Activated T-helper 1 cell treated with anti-CD3 and anti-CD28 coated beads, Interleukin-12 subunit alpha, Interleukin-12 subunit beta, Interleukin-2, Interleukin-4 antibody, amounts not matched to agents 30 ng/mL and 10 ng/mL and 1 ng/mL, durations not matched to agents 14 hours and 24 hours and 36 hours (primary cell): ENCODE data around the gene KLF7. TPM values are rescaled to one million over a fixed set of nuclear protein-coding genes. Genes with fewer than 3 reads are reported as not detected.

Experiments used
- DNase-seq: peaks from one replicate; pipeline ENCODE4 v3.0.0; 2021; ENCODE audit warnings: low spot score
- H3K27ac Mint-ChIP-seq: one replicate; pipeline ENCODE4 v1.8.0; 2021; ENCODE audit warnings: mild to moderate bottlenecking, mixed read lengths
- H3K27me3 Mint-ChIP-seq: one replicate; pipeline ENCODE4 v1.8.0; 2022; ENCODE audit warnings: mild to moderate bottlenecking, moderate library complexity, mixed read lengths; ENCODE audit not compliant: insufficient read depth
- H3K36me3 Mint-ChIP-seq: one replicate; pipeline ENCODE4 v1.8.0; 2021; ENCODE audit warnings: low read depth, mixed read lengths
- H3K4me1 Mint-ChIP-seq: one replicate; pipeline ENCODE4 v1.8.0; 2021; ENCODE audit warnings: low read depth, mixed read lengths
- H3K4me3 Mint-ChIP-seq: one replicate; pipeline ENCODE4 v1.8.0; 2021; ENCODE audit warnings: mild to moderate bottlenecking, moderate library complexity, mixed read lengths
- H3K9me3 Mint-ChIP-seq: one replicate; pipeline ENCODE4 v1.8.0; 2021; ENCODE audit warnings: mixed read lengths
- intact Hi-C: fragments of 100-400 bp; cut with micrococcal nuclease; formaldehyde crosslinking; loops from one replicate; pipeline ENCODE4 v1.15.1; 2024
- total RNA-seq: library from RNA; stranded (reverse); gene quantifications from 2 replicates; pipeline ENCODE4 v1.2.3, GENCODE V29; 2022

KLF7 gene
- total RNA-seq, 1 donor from 2014 or later, result 16.5 TPM

GRCh38 chr2:207090389-207090788 is 75.4 kb downstream of the KLF7 start:
- Mint-ChIP-seq H3K36me3 (peaks cover 40% of the 10 kb centered on the region), H3K27ac (no peak overlapping the region), H3K27me3 (no peaks in the 10 kb centered on the region), H3K4me3 (no peak overlapping the region), H3K4me1 (peaks cover 33% of the 10 kb centered on the region), H3K9me3 (peaks cover 16% of the 10 kb centered on the region)
- no peak for DNase-seq
- intact Hi-C loops, result no loop called here

GRCh38 chr2:207088839-207089238 is 76.9 kb downstream of the KLF7 start:
- H3K4me3 Mint-ChIP-seq, result no peak overlapping the region
- peaks cover 41% of the 10 kb centered on the region for H3K36me3 Mint-ChIP-seq
- intact Hi-C loops, result no loop called here
- H3K27ac Mint-ChIP-seq, result no peak overlapping the region
- DNase-seq, result no peak
- H3K27me3 Mint-ChIP-seq, result no peaks in the 10 kb centered on the region
- H3K4me1 Mint-ChIP-seq, result peaks cover 33% of the 10 kb centered on the region
- H3K9me3 Mint-ChIP-seq, result peaks cover 14% of the 10 kb centered on the region

GRCh38 chr2:207088276-207088675 is 77.5 kb downstream of the KLF7 start:
- DNase-seq, result no peak
- Mint-ChIP-seq H3K27me3 (no peaks in the 10 kb centered on the region), H3K4me1 (peaks cover 37% of the 10 kb centered on the region), H3K27ac (no peak overlapping the region), H3K36me3 (peaks cover 42% of the 10 kb centered on the region), H3K9me3 (peaks cover 10% of the 10 kb centered on the region), H3K4me3 (no peak overlapping the region)
- intact Hi-C loops, result no loop called here

- no peak for DNase-seq
- Mint-ChIP-seq H3K4me1 (peaks cover 39% of the 10 kb centered on the region), H3K4me3 (no peak overlapping the region), H3K27me3 (no peaks in the 10 kb centered on the region), H3K9me3 (peaks cover 5% of the 10 kb centered on the region), H3K36me3 (peaks cover 43% of the 10 kb centered on the region), H3K27ac (no peak overlapping the region)
- intact Hi-C loops, result no loop called here
Observed at GRCh38 chr2:207087046-207087902, 78.5 kb downstream of the KLF7 start.

GRCh38 chr2:207086136-207086535 is 79.6 kb downstream of the KLF7 start:
- Mint-ChIP-seq H3K9me3 (no peaks in the 10 kb centered on the region), H3K4me3 (no peak overlapping the region), H3K27me3 (no peaks in the 10 kb centered on the region), H3K27ac (no peak overlapping the region), H3K36me3 (peaks cover 41% of the 10 kb centered on the region), H3K4me1 (peaks cover 33% of the 10 kb centered on the region)
- no peak for DNase-seq
- intact Hi-C loops, result no loop called here

GRCh38 chr2:207085110-207085509 is 80.6 kb downstream of the KLF7 start:
- H3K4me1 Mint-ChIP-seq, result peaks cover 24% of the 10 kb centered on the region
- peaks cover 45% of the 10 kb centered on the region for H3K36me3 Mint-ChIP-seq
- intact Hi-C loops, result no loop called here
- DNase-seq, result no peak
- H3K27ac Mint-ChIP-seq, result no peak overlapping the region
- no peak overlapping the region for H3K4me3 Mint-ChIP-seq
- H3K27me3 Mint-ChIP-seq, result no peaks in the 10 kb centered on the region
- H3K9me3 Mint-ChIP-seq, result no peaks in the 10 kb centered on the region

- H3K9me3 Mint-ChIP-seq, result no peaks in the 10 kb centered on the region
- H3K27ac Mint-ChIP-seq, result no peak overlapping the region
- DNase-seq, result no peak
- H3K36me3 Mint-ChIP-seq, result peaks cover 46% of the 10 kb centered on the region
- H3K4me3 Mint-ChIP-seq, result no peak overlapping the region
- H3K27me3 Mint-ChIP-seq, result no peaks in the 10 kb centered on the region
- intact Hi-C loops, result no loop called here
- H3K4me1 Mint-ChIP-seq, result peaks cover 12% of the 10 kb centered on the region
Observed at GRCh38 chr2:207083361-207084110, 82.2 kb downstream of the KLF7 start.

GRCh38 chr2:207082619-207083018 is 83.1 kb downstream of the KLF7 start:
- H3K9me3 Mint-ChIP-seq, result no peaks in the 10 kb centered on the region
- H3K36me3 Mint-ChIP-seq, result peaks cover 43% of the 10 kb centered on the region
- no peak for DNase-seq
- H3K27me3 Mint-ChIP-seq, result no peaks in the 10 kb centered on the region
- intact Hi-C loops, result no loop called here
- no peak overlapping the region for H3K4me3 Mint-ChIP-seq
- H3K27ac Mint-ChIP-seq, result no peak overlapping the region
- H3K4me1 Mint-ChIP-seq, result peaks cover 7% of the 10 kb centered on the region

- no peak for DNase-seq
- H3K36me3 Mint-ChIP-seq, result peaks cover 23% of the 10 kb centered on the region
- peaks cover 31% of the 10 kb centered on the region for H3K4me1 Mint-ChIP-seq
- no peaks in the 10 kb centered on the region for H3K27me3 Mint-ChIP-seq
- H3K27ac Mint-ChIP-seq, result no peak overlapping the region
- intact Hi-C loops, result no loop called here
- no peaks in the 10 kb centered on the region for H3K9me3 Mint-ChIP-seq
- no peak overlapping the region for H3K4me3 Mint-ChIP-seq
Observed at GRCh38 chr2:207078186-207078798, 87.5 kb downstream of the KLF7 start.

- intact Hi-C loops, result no loop called here
- Mint-ChIP-seq H3K4me3 (no peak overlapping the region), H3K9me3 (no peaks in the 10 kb centered on the region), H3K4me1 (peaks cover 38% of the 10 kb centered on the region), H3K27ac (no peak overlapping the region), H3K27me3 (no peaks in the 10 kb centered on the region), H3K36me3 (peaks cover 21% of the 10 kb centered on the region)
- no peak for DNase-seq
Observed at GRCh38 chr2:207077266-207077665, 88.5 kb downstream of the KLF7 start.

GRCh38 chr2:207075456-207075855 is 90.3 kb downstream of the KLF7 start:
- Mint-ChIP-seq H3K27ac (no peak overlapping the region), H3K36me3 (peaks cover 12% of the 10 kb centered on the region), H3K9me3 (no peaks in the 10 kb centered on the region), H3K4me1 (peaks cover 40% of the 10 kb centered on the region), H3K4me3 (no peak overlapping the region), H3K27me3 (no peaks in the 10 kb centered on the region)
- DNase-seq, result no peak
- intact Hi-C loops, result loop anchor here (2.0 kb wide), 1 partner anchor 89 kb away; the partner anchor contains the start of gene KLF7

GRCh38 chr2:207073801-207074678 is 91.7 kb downstream of the KLF7 start:
- peak overlapping the region; percentile 71 for H3K4me3 Mint-ChIP-seq
- no peaks in the 10 kb centered on the region for H3K9me3 Mint-ChIP-seq
- peak; percentile 39 for DNase-seq
- peak overlapping the region; percentile 79 for H3K27ac Mint-ChIP-seq
- no peaks in the 10 kb centered on the region for H3K27me3 Mint-ChIP-seq
- intact Hi-C loops, result loop anchor here (1.0 to 5.0 kb wide), 5 partner anchors 91 to 401 kb away; partner anchors contain the start of gene KLF7
- H3K4me1 Mint-ChIP-seq, result peaks cover 46% of the 10 kb centered on the region
- H3K36me3 Mint-ChIP-seq, result peaks cover 5% of the 10 kb centered on the region
